ENCODE results near the gene WIPF3.

WIPF3 gene

GRCh38 chr7:29920491-29920890 lies 114.2 kb downstream of the WIPF3 start:
- H4K20me1 ChIP-seq (ENCODE audit: insufficient read depth, low read length, poor library complexity, severe bottlenecking): no peaks in the 10 kb centered on the region
- H3K9me3 ChIP-seq (ENCODE audit: insufficient read depth, low read depth, low read length): no peaks in the 10 kb centered on the region
- TF ChIP-seq CTCF (conservative IDR thresholded peaks at IDR 0.05; ENCODE audit: low read length): no peak
- TF ChIP-seq EZH2phosphoT487 (IDR thresholded peaks at IDR 0.05; ENCODE audit: borderline replicate concordance): no peak
- no peaks in the 10 kb centered on the region for H3K9me2 ChIP-seq (replicated peaks; ENCODE audit: low read depth, low read length)
- no peaks in the 10 kb centered on the region for H3K79me2 ChIP-seq (ENCODE audit: insufficient read depth, low read length)
- no peak overlapping the region for H3K4me2 ChIP-seq (ENCODE audit: low read depth, low read length, poor library complexity, severe bottlenecking)
- H3K4me3 ChIP-seq (ENCODE audit: low read length, poor library complexity, severe bottlenecking): no peak overlapping the region
- no peaks in the 10 kb centered on the region for H3K4me1 ChIP-seq (ENCODE audit: insufficient read depth, low read length, poor library complexity, severe bottlenecking)
- H3K27me3 ChIP-seq (ENCODE audit: insufficient read depth, low read length, poor library complexity, severe bottlenecking): no peaks in the 10 kb centered on the region
- H3F3A ChIP-seq (ENCODE audit: low read depth): no peaks in the 10 kb centered on the region
- no peak overlapping the region for H3K9ac ChIP-seq (ENCODE audit: low read depth, low read length, poor library complexity, severe bottlenecking)
- no peak overlapping the region for H2AFZ ChIP-seq (ENCODE audit: low read length)
- no peaks in the 10 kb centered on the region for H3K36me3 ChIP-seq (ENCODE audit: insufficient read depth, low read length)

- no peak overlapping the region for H3K4me3 ChIP-seq (ENCODE audit: low read length, poor library complexity, severe bottlenecking)
- no peak overlapping the region for H3K4me2 ChIP-seq (ENCODE audit: low read depth, low read length, poor library complexity, severe bottlenecking)
- no peaks in the 10 kb centered on the region for H3K4me1 ChIP-seq (ENCODE audit: insufficient read depth, low read length, poor library complexity, severe bottlenecking)
- TF ChIP-seq CTCF (conservative IDR thresholded peaks at IDR 0.05; ENCODE audit: low read length) (peak; percentile 97), EZH2phosphoT487 (IDR thresholded peaks at IDR 0.05; ENCODE audit: borderline replicate concordance) (no peak)
- no peaks in the 10 kb centered on the region for H3K9me3 ChIP-seq (ENCODE audit: insufficient read depth, low read depth, low read length)
- H3K79me2 ChIP-seq (ENCODE audit: insufficient read depth, low read length): no peaks in the 10 kb centered on the region
- no peaks in the 10 kb centered on the region for H4K20me1 ChIP-seq (ENCODE audit: insufficient read depth, low read length, poor library complexity, severe bottlenecking)
- H3K27me3 ChIP-seq (ENCODE audit: insufficient read depth, low read length, poor library complexity, severe bottlenecking): no peaks in the 10 kb centered on the region
- H2AFZ ChIP-seq (ENCODE audit: low read length): no peak overlapping the region
- H3K9me2 ChIP-seq (replicated peaks; ENCODE audit: low read depth, low read length): no peaks in the 10 kb centered on the region
- H3K9ac ChIP-seq (ENCODE audit: low read depth, low read length, poor library complexity, severe bottlenecking): no peak overlapping the region
- no peaks in the 10 kb centered on the region for H3F3A ChIP-seq (ENCODE audit: low read depth)
- H3K36me3 ChIP-seq (ENCODE audit: insufficient read depth, low read length): no peaks in the 10 kb centered on the region
Observed at GRCh38 chr7:29921404-29922010, 115.2 kb downstream of the WIPF3 start.

GRCh38 chr7:29922921-29923700 lies 116.8 kb downstream of the WIPF3 start:
- H3K79me2 ChIP-seq (ENCODE audit: insufficient read depth, low read length): no peaks in the 10 kb centered on the region
- H4K20me1 ChIP-seq (ENCODE audit: insufficient read depth, low read length, poor library complexity, severe bottlenecking): no peaks in the 10 kb centered on the region
- no peak overlapping the region for H2AFZ ChIP-seq (ENCODE audit: low read length)
- no peaks in the 10 kb centered on the region for H3K9me3 ChIP-seq (ENCODE audit: insufficient read depth, low read depth, low read length)
- no peak overlapping the region for H3K9ac ChIP-seq (ENCODE audit: low read depth, low read length, poor library complexity, severe bottlenecking)
- H3F3A ChIP-seq (ENCODE audit: low read depth): no peaks in the 10 kb centered on the region
- no peak overlapping the region for H3K4me3 ChIP-seq (ENCODE audit: low read length, poor library complexity, severe bottlenecking)
- H3K4me2 ChIP-seq (ENCODE audit: low read depth, low read length, poor library complexity, severe bottlenecking): no peak overlapping the region
- H3K4me1 ChIP-seq (ENCODE audit: insufficient read depth, low read length, poor library complexity, severe bottlenecking): no peaks in the 10 kb centered on the region
- H3K9me2 ChIP-seq (replicated peaks; ENCODE audit: low read depth, low read length): no peaks in the 10 kb centered on the region
- no peak for TF ChIP-seq EZH2phosphoT487 (IDR thresholded peaks at IDR 0.05; ENCODE audit: borderline replicate concordance)
- TF ChIP-seq CTCF (conservative IDR thresholded peaks at IDR 0.05; ENCODE audit: low read length): no peak
- no peaks in the 10 kb centered on the region for H3K36me3 ChIP-seq (ENCODE audit: insufficient read depth, low read length)
- H3K27me3 ChIP-seq (ENCODE audit: insufficient read depth, low read length, poor library complexity, severe bottlenecking): no peaks in the 10 kb centered on the region

All from Loucy (cell line).